Astrocyte of the hippocampus (primary cell): ENCODE measurements around the gene ARL4A.

Experiments used
- DNase-seq: peaks from one replicate; pipeline ENCODE4 v3.0.0; 2011; ENCODE audit warnings: low read depth, low spot score

ARL4A gene

GRCh38 chr7:12725575-12726316 lies 38.3 kb downstream of the ARL4A start:
- DNase-seq = no peak

DNA sequence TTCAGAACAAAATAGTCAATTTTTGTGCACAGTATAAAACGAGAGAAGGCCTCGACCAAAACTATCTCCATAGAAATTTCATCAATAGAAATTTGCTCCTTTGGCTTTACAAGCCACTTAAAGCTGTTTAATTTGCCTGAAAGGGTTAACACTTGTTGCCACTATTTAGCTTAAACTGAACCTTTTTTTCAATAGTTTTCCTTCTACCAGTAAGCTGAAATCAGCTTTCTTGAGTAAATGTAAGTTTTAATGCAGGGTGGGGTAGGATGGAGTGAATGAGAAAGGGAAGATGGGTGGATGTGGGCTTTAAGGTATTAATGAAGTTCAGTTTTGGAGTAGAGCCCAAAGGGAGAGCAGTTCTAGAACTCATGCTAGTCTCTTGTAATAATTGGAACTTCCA lies 39.5 kb downstream of the ARL4A start:
- DNase-seq = no peak

DNA sequence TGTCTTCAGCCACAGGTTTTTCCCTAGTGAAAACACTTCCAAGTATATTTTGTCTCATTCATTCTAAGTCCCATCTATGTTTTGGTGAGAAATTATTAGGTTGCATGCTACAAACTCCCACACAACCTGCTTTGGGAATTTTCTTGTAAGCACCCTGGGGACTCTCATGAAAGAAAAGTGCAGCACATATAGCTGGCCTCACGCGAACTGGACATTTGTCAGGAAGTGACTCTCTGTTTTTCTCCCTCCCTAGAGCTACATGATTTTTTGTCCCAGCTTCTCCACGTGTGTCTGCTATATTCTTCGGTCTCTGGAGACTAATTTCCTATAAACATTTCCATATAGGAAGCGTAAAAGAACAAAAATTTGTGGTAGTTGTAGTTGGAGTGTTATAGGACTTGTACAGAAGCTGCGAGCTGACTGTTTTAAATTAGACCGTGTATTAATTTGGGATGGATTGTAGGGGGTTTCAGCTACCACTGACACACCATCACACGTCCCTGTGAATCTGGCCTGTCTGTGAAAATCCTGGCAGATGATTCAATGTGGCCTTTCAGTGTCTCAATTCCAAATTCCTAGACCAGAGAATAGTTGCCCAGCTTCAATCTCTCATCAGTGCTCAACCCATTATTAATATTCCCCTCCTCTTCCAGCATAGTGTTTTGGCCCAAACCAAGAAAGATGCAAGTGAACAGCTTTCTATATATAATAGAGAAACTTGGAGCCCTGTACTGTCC lies 40.2 kb downstream of the ARL4A start:
- DNase-seq = no peak

GRCh38 chr7:12728192-12728538 lies 40.7 kb downstream of the ARL4A start:
- no peak for DNase-seq

DNA sequence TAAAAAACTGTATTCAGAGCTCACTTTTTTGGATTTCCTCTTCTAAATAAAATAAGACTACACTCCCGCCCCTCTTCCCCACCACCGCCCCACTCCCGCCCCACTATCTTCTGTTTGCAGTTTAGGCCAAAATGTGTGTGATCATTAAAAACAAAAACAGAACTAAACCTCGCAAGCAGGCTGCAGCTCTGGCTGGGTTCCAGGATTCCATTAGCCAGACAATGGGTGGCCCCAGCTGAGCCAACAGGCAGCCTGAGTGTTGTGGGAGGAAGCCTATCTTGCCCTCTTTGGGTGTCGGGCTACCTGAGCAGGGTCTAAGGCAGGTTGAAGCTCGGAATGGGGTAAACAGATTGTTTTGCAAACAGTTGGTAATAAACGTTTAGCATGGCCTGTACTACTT lies 41.7 kb downstream of the ARL4A start:
- peak; percentile 82 for DNase-seq

DNA sequence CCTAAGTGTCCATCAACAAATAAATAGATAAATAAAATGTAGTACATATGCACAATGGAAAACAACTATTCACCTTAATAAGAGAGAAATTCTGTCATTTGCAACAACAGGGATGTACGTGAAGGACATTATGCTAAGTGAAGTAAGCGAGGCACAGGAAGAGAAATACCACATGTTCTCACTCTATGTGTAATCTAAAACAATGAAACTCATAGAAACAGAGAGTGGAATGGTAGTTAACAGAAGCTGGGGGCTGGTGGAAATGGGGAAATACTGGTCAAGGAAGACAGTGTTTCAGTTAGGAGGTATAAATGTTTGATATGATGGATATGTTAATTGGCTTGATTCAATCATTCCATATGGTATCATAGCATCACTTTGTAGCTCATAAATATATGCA lies 43.1 kb downstream of the ARL4A start:
- no peak for DNase-seq

DNA sequence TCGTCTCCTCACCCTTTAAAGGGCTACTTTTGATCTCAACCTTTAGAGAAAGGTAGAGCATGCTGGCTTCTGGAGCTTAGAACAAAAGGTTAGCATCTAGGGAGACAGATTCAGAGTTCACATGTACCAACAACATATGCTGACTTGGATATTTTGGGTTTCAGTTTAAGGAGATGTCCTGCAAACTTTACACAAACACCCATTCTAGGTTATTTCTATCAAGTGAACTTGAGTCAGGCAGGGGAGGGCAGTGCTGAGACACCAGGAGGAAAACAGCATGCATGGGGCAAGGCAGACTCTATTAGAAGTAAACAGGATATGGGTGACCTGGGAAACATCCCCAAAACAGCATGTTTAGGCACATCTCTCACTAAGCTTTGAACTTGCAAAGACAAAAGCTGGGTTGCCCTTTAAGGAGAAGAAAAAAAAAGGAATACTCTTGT lies 43.8 kb downstream of the ARL4A start:
- no peak for DNase-seq

DNA sequence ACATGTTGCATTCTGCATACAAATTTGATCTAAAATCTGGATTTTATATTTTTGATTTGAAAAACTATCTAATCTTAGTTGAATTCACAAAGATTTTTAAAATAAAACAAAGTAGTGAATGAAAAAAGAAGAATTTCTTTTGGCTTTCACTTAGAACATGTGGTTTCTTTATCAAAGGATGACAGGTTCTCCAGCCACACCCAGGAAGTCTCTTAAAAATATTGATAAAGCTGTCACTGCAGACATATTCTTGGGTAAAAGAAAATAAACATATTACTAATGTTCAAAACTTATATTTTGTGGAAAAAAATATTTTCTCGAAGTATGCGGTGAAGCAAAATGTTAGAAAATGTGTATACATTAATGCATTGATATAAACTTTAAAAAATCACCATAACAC lies 44.3 kb downstream of the ARL4A start:
- no peak for DNase-seq

- no peak for DNase-seq
These were observed 45.0 kb downstream of the ARL4A start for GRCh38 chr7:12732428-12732827.

DNA sequence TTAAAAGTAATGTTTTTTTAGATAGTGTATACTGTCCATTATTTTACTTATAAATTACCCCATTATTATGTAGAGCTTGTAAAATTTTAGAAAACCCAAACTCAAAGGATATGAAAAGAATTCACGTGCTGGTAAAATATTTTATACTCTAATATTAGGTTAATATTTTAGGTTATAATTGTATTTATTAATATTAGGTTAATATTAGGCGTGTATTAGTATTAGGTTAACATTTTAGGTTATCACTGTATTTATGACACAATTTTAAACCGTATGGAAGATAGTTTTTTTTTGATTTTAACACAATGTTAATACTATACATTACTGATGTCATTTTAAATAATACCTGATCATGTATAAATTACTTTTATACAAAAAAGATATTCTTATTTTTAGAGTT lies 48.5 kb downstream of the ARL4A start:
- DNase-seq = no peak

DNA sequence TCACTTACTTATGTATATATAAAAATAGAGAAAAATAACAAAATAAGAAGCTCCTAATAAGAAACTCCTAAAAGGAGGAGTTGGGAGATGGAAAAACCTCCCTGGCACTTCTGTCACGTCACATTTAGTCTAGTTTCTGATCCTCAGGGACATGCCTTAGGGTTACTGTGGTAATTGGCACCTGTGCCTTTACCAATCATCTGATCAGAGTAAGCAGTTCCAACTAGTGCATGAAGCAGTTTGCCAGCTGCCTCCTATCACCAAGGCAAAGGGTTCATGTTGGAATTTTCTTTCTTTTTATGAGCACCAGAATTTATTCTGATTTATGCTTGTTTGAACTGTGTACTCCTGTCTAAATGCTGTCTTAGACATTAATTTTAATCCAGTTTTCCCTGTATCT lies 49.9 kb downstream of the ARL4A start:
- DNase-seq = no peak

DNA sequence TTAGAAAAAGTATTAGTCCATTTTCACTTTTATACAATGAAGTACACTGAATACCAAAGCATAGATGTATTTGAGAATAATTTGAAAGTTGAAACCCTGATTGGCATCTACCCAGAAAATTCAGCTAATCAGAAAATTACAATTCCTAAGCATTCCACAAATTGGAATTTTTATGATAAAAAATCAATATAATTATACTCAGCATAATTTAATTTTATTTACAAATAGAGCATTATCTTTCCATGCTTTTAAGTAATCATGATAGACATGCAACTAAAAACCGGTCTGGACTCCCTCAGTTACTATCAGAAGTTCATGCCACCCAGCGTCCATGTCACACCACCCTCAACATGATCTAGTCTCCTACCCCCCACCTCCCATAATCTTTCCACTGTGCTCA lies 50.4 kb downstream of the ARL4A start:
- no peak for DNase-seq

GRCh38 chr7:12738665-12739064 lies 51.2 kb downstream of the ARL4A start:
- DNase-seq = no peak
